H1 (cell line): ENCODE results near the gene TFAP2E. TPM values are rescaled to one million over a fixed set of nuclear protein-coding genes. Genes with fewer than 3 reads are reported as not detected.

Experiments used
- NANOG ChIP-seq: IDR thresholded peaks from 2 replicates; pipeline ENCODE4 v1.6.1; 2011; ENCODE audit warnings: low read length, low read depth, mild to moderate bottlenecking, inconsistent platforms; ENCODE audit not compliant: insufficient read depth, poor library complexity, severe bottlenecking
- polyA plus RNA-seq, 7 experiments: library from polyadenylated mRNA; depleted of rRNA in 3 of 7; stranded (reverse) in 5 of 7; unstranded in 2 of 7; fragments of >200 nt in 5 of 7; fragments of 200-250 nt in 2 of 7; gene quantifications; 1 replicate in 5 of 7; 2 replicates in 1 of 7; 4 replicates in 1 of 7; pipeline versions ENCODE4 v1.2.1 to v1.2.3, GENCODE V29; 2011 to 2013; ENCODE audit warnings: missing spikeins in 2 of 7, mixed read lengths in 2 of 7
- total RNA-seq: library from RNA; stranded (reverse); fragmentation: NEBNext Ultra II Directional; extraction: Animal tissue kit (Norgen Biotek cat#: 25700); gene quantifications from 2 replicates; pipeline ENCODE4 v1.2.1, GENCODE V29; 2021

TFAP2E gene
- total and polyA plus RNA-seq, 2 of the 8 experiments (the other 6 are each of a cell fraction or from before 2014, with no cell fraction given), result 0.24 to 0.50 TPM

DNA sequence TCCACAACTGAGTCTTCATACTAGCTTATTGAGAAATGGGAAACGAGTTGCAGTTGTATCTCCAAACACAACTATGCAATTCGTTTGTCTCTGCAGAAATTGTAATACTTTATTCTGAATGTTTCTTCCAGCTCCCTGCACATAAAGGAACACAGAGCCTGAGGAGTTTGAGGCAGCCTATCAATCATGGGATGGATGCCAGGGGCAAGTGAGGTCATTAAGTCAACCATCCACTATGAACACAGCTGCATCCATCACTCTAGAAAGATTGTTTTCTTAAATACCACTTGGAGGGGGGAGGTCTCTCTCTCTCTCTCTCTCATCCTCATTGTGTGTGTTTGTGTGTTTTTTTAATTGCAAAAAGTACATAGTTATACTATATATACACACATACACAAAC lies 71.1 kb downstream of the TFAP2E start (continued):
- TF ChIP-seq NANOG, result no peak

Other genes with a start within 250 kb of the TFAP2E start
- 49.4 and 55.7 TPM in 2 replicates for gene KIAA0319L, start 15.9 kb upstream of the TFAP2E start, total RNA-seq
- gene KIAA0319L, start 15.9 kb upstream of the TFAP2E start, polyA plus RNA-seq (2011; rRNA removed), result 40.1 and 49.8 TPM in 2 replicates
- gene NCDN, start 15.5 kb upstream of the TFAP2E start, total RNA-seq, result 35.4 and 36.5 TPM in 2 replicates
- gene NCDN, start 15.5 kb upstream of the TFAP2E start, polyA plus RNA-seq (2011; rRNA removed), result 26.2 and 38.8 TPM in 2 replicates
- 88.2 and 91.4 TPM in 2 replicates for gene PSMB2, start 68.2 kb downstream of the TFAP2E start, total RNA-seq
- 94.0 and 101 TPM in 2 replicates for gene PSMB2, start 68.2 kb downstream of the TFAP2E start, polyA plus RNA-seq (2011; rRNA removed)
- 10.8 and 12.8 TPM in 2 replicates for gene C1orf216, start 145.6 kb downstream of the TFAP2E start, total RNA-seq
- gene C1orf216, start 145.6 kb downstream of the TFAP2E start, polyA plus RNA-seq (2011; rRNA removed), result 7.3 and 7.5 TPM in 2 replicates
- 45.8 and 46.7 TPM in 2 replicates for gene CLSPN, start 196.7 kb downstream of the TFAP2E start, total RNA-seq
- gene CLSPN, start 196.7 kb downstream of the TFAP2E start, polyA plus RNA-seq (2011; rRNA removed), result 5.9 and 7.1 TPM in 2 replicates
- gene AGO4, start 234.7 kb downstream of the TFAP2E start, total RNA-seq, result 7.3 and 7.7 TPM in 2 replicates
- gene AGO4, start 234.7 kb downstream of the TFAP2E start, polyA plus RNA-seq (2011; rRNA removed), result 5.5 and 5.6 TPM in 2 replicates